Esophagus squamous epithelium (tissue), 5 donors: Measurements from ENCODE around the gene ZBTB2. TPM values are rescaled to one million over a fixed set of nuclear protein-coding genes. Genes with fewer than 3 reads are reported as not detected.

Experiments used
- DNase-seq: peaks from one replicate; lab custom pipeline; 2025; lab: John Stamatoyannopoulos, UW
- H3K27ac ChIP-seq, 4 donors: fragments of 200-600 bp; sonication (generic); one replicate each; pipeline ENCODE4 v1.5.1; 2016 to 2019; ENCODE audit warnings: mild to moderate bottlenecking in 1 of 4
- H3K27me3 ChIP-seq, 4 donors: fragments of 200-600 bp; sonication (generic); 1 replicate in 3 of 4; 2 replicates in 1 of 4; pipeline versions ENCODE4 v1.5.1 to v1.6.0; 2017 to 2021; ENCODE audit warnings: antibody characterized with exemption in 1 of 4
- H3K36me3 ChIP-seq, 3 donors: fragments of 200-600 bp; sonication (generic); one replicate each; pipeline ENCODE4 v1.5.1; 2016 to 2019
- H3K4me1 ChIP-seq, 3 donors: fragments of 200-600 bp; sonication (generic); one replicate each; pipeline ENCODE4 v1.5.1; 2017 to 2019
- H3K4me3 ChIP-seq, 4 donors: fragments of 200-600 bp; sonication (generic); 1 replicate in 3 of 4; 2 replicates in 1 of 4; pipeline ENCODE4 v1.5.1; 2016 to 2019; ENCODE audit warnings: mild to moderate bottlenecking in 2 of 4, moderate library complexity in 1 of 4
- H3K9me3 ChIP-seq, 3 donors: fragments of 200-600 bp; sonication (generic); one replicate each; pipeline ENCODE4 v1.5.1; 2016 to 2019
- CTCF ChIP-seq, 6 experiments: fragments of 450-650 bp in 4 of 6; fragments of 200-600 bp in 2 of 6; sonication (generic) in 2 of 6; IDR thresholded peaks; one replicate each; pipeline ENCODE4 v1.5.1; 2016 to 2019; ENCODE audit warnings: antibody characterized with exemption in 6 of 6, mild to moderate bottlenecking in 4 of 6, moderate library complexity in 4 of 6
- POLR2A ChIP-seq, 4 donors: fragments of 450-650 bp; IDR thresholded peaks; one replicate each; pipeline ENCODE4 v1.6.1; 2017; ENCODE audit warnings: antibody characterized with exemption in 4 of 4, mild to moderate bottlenecking in 4 of 4, moderate library complexity in 3 of 4
- WGBS, 2 donors: methylation state at CpG; one replicate each; pipeline ENCODE4 v1.1.5; 2018; 5-methylcytosine and 5-hydroxymethylcytosine counted together
- intact Hi-C: fragments of 100-400 bp; cut with DNase I; formaldehyde crosslinking; loops from one replicate; pipeline ENCODE4 v1.15.0; 2022
- total RNA-seq, 4 donors: library from RNA; depleted of rRNA; stranded (reverse); fragments of >200 nt; gene quantifications; one replicate each; pipeline ENCODE4 v1.1.0, GENCODE V29; 2016
- donor health status: DM: yes; HTN: yes; CAD: no.

Gene ZBTB2
- total RNA-seq, 4 donors from 2014 or later: 4.2 to 11.3 (median 7.4) TPM

- H3K27ac ChIP-seq: peak overlapping the region in 3 of 4 donors; percentile 82 to 89 (median 82)
- H3K36me3 ChIP-seq: no peaks in the 10 kb centered on the region
- TF ChIP-seq POLR2A (IDR thresholded peaks at IDR 0.05): no peak
- peak; percentile 94 to 99 (median 96) for TF ChIP-seq CTCF (IDR thresholded peaks at IDR 0.05)
- intact Hi-C loops: loop anchor here (2.0 kb wide), 1 partner anchor 311 kb away; no protein-coding TSS in a partner anchor
- peak overlapping the region in 1 of 4 donors; percentile 72 for H3K4me3 ChIP-seq
- H3K9me3 ChIP-seq: no peaks in the 10 kb centered on the region
- H3K27me3 ChIP-seq: peaks cover 0 to 23% (median 1%) of the 10 kb centered on the region in 4 donors
- peak; percentile 4 for DNase-seq
- WGBS, 2 donors: 13 to 18% methylated on average over 7 to 12 of the region's 12 CpGs
- peaks cover 12 to 28% (median 22%) of the 10 kb centered on the region in 3 donors for H3K4me1 ChIP-seq
Measured at GRCh38 chr6:151323791-151324487, 67.4 kb downstream of the ZBTB2 start.

- Histone ChIP-seq H3K9me3 (no peaks in the 10 kb centered on the region), H3K4me1 (peaks cover 12 to 28% (median 22%) of the 10 kb centered on the region in 3 donors), H3K4me3 (no peak overlapping the region), H3K36me3 (no peaks in the 10 kb centered on the region), H3K27ac (no peak overlapping the region), H3K27me3 (peaks cover 0 to 23% (median 1%) of the 10 kb centered on the region in 4 donors)
- no peak for DNase-seq
- intact Hi-C loops: no loop called here
- TF ChIP-seq POLR2A (IDR thresholded peaks at IDR 0.05) (no peak), CTCF (IDR thresholded peaks at IDR 0.05) (no peak)
- 67 to 76% methylated on average over 9 of the region's 9 CpGs for WGBS, 2 donors
Measured at GRCh38 chr6:151322570-151322969, 68.8 kb downstream of the ZBTB2 start.

GRCh38 chr6:151321438-151321837 is 69.9 kb downstream of the ZBTB2 start:
- H3K9me3 ChIP-seq: no peaks in the 10 kb centered on the region
- TF ChIP-seq CTCF (IDR thresholded peaks at IDR 0.05) (no peak), POLR2A (IDR thresholded peaks at IDR 0.05) (no peak)
- DNase-seq: no peak
- peaks cover 12 to 35% (median 22%) of the 10 kb centered on the region in 3 donors for H3K4me1 ChIP-seq
- peaks cover 0 to 22% (median 1%) of the 10 kb centered on the region in 4 donors for H3K27me3 ChIP-seq
- H3K36me3 ChIP-seq: no peaks in the 10 kb centered on the region
- H3K27ac ChIP-seq: no peak overlapping the region
- WGBS, 2 donors: 92 to 96% methylated on average over 1 of the region's 1 CpG
- intact Hi-C loops: no loop called here
- no peak overlapping the region for H3K4me3 ChIP-seq

- Histone ChIP-seq H3K27me3 (peaks cover 0 to 10% (median 1%) of the 10 kb centered on the region in 4 donors), H3K9me3 (no peaks in the 10 kb centered on the region), H3K4me1 (peaks cover 9 to 24% (median 16%) of the 10 kb centered on the region in 3 donors), H3K36me3 (no peaks in the 10 kb centered on the region), H3K4me3 (no peak overlapping the region), H3K27ac (no peak overlapping the region)
- 91 to 92% methylated on average over 7 of the region's 7 CpGs for WGBS, 2 donors
- no peak for DNase-seq
- no peak for TF ChIP-seq POLR2A (IDR thresholded peaks at IDR 0.05)
- no peak for TF ChIP-seq CTCF (IDR thresholded peaks at IDR 0.05)
- intact Hi-C loops: no loop called here
Measured at GRCh38 chr6:151320140-151320539, 71.2 kb downstream of the ZBTB2 start.

- H3K4me3 ChIP-seq: no peak overlapping the region
- TF ChIP-seq POLR2A (IDR thresholded peaks at IDR 0.05): no peak
- WGBS, 2 donors: 86% methylated on average over 3 of the region's 3 CpGs; no CpG with 5 or more reads in 1 of the 2 donors
- no peaks in the 10 kb centered on the region for H3K9me3 ChIP-seq
- H3K36me3 ChIP-seq: no peaks in the 10 kb centered on the region
- H3K27me3 ChIP-seq: no peaks in the 10 kb centered on the region
- intact Hi-C loops: no loop called here
- peak overlapping the region in 2 of 4 donors; percentile 10 to 16 for H3K27ac ChIP-seq
- H3K4me1 ChIP-seq: peaks cover 0 to 7% (median 0%) of the 10 kb centered on the region in 3 donors
- DNase-seq: no peak
Measured at GRCh38 chr6:151317995-151318365, 73.4 kb downstream of the ZBTB2 start.
